Peyer's patch (tissue), 4 donors: ENCODE results near the gene UIMC1.

Experiments
- POLR2A ChIP-seq, 2 donors: fragments of 450-650 bp; IDR thresholded peaks; one replicate each; pipeline ENCODE4 v1.5.1; 2017; ENCODE audit warnings: antibody characterized with exemption in 2 of 2, mild to moderate bottlenecking in 2 of 2, moderate library complexity in 2 of 2
- TF ChIP-seq, protein P1 (sequence below), 6 experiments: fragments of 450-650 bp in 4 of 6; fragments of 200-600 bp in 2 of 6; sonication (generic) in 1 of 6; IDR thresholded peaks; one replicate each; pipeline ENCODE4 v1.5.1; 2017 to 2019; ENCODE audit warnings: antibody characterized with exemption in 6 of 6, mild to moderate bottlenecking in 3 of 6, moderate library complexity in 1 of 6

DNA sequence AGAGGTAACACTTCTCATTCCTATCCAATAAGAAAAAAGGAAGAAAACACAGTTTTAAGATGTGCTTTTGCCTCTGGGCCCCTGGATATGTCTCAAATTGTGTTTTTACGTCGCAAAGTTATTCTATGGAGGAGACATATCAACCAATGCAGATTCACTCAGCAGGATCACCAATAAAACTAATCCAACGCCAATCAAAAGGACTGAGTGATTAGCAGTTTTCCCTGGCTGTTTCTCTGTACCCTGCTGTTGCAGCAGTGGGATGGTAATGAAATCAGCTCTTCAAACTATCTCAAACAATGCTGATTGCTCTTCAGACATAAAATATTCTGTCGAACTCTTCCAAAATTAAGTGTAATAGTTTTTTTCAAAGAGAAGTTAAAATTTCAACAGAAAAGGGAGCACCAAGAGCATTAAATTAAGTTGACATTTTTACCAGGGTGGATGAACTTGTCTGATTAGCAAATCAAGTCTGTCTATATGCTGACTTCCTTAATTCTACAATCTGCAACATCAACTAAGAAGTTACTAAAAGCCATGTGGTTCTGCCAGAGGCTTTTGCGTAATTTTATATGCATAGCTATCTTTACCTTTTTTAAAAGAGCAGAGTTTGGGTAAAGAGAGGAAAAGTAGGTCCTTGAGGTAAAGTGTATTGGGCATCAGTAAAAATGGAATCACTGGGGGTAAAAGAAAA, 97.8 kb downstream of the UIMC1 start:
- TF ChIP-seq, protein P1, sequence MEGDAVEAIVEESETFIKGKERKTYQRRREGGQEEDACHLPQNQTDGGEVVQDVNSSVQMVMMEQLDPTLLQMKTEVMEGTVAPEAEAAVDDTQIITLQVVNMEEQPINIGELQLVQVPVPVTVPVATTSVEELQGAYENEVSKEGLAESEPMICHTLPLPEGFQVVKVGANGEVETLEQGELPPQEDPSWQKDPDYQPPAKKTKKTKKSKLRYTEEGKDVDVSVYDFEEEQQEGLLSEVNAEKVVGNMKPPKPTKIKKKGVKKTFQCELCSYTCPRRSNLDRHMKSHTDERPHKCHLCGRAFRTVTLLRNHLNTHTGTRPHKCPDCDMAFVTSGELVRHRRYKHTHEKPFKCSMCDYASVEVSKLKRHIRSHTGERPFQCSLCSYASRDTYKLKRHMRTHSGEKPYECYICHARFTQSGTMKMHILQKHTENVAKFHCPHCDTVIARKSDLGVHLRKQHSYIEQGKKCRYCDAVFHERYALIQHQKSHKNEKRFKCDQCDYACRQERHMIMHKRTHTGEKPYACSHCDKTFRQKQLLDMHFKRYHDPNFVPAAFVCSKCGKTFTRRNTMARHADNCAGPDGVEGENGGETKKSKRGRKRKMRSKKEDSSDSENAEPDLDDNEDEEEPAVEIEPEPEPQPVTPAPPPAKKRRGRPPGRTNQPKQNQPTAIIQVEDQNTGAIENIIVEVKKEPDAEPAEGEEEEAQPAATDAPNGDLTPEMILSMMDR (IDR thresholded peaks at IDR 0.05), result no peak
- TF ChIP-seq POLR2A (IDR thresholded peaks at IDR 0.05), result no peak
